Mesendoderm (in vitro differentiated cells): ENCODE data around the gene GAS2L1.
A peak's percentile ranks its signal among the peaks of the same experiment; 100 is the strongest.

Source experiments
- DNase-seq: peaks from one replicate; pipeline ENCODE4 v3.0.0; 2013
- H2AK5ac ChIP-seq: 2 replicates; pipeline ENCODE4 v1.6.1; 2013; ENCODE audit warnings: low read length, inconsistent platforms
- H2BK120ac ChIP-seq: 2 replicates; pipeline ENCODE4 v1.6.1; 2013; ENCODE audit warnings: low read depth, mild to moderate bottlenecking, low read length, moderate library complexity, mixed read lengths
- H2BK15ac ChIP-seq: replicated peaks from 2 replicates; pipeline ENCODE4 v1.6.1; 2013; ENCODE audit warnings: low read depth, mild to moderate bottlenecking, moderate library complexity
- H2BK5ac ChIP-seq: 2 replicates; pipeline ENCODE4 v1.6.1; 2013; ENCODE audit warnings: low read length, inconsistent platforms
- H3K18ac ChIP-seq: 2 replicates; pipeline ENCODE4 v1.6.1; 2013; ENCODE audit warnings: mild to moderate bottlenecking, low read length, mixed read lengths
- H3K23ac ChIP-seq: one replicate; pipeline ENCODE4 v1.6.1; 2013; ENCODE audit warnings: low read length
- H3K27ac ChIP-seq: 2 replicates; pipeline ENCODE4 v1.5.1; 2013; ENCODE audit warnings: low read depth, mild to moderate bottlenecking, inconsistent platforms, low read length, moderate library complexity
- H3K27me3 ChIP-seq: 2 replicates; pipeline ENCODE4 v1.6.1; 2013; ENCODE audit warnings: low read length, control low read depth, mild to moderate bottlenecking, inconsistent platforms; ENCODE audit not compliant: insufficient read depth, poor library complexity
- H3K36me3 ChIP-seq: 2 replicates; pipeline ENCODE4 v1.6.1; 2013; ENCODE audit warnings: low read length, inconsistent platforms; ENCODE audit not compliant: control insufficient read depth, insufficient read depth
- H3K4ac ChIP-seq: one replicate; pipeline ENCODE4 v1.6.1; 2013; ENCODE audit warnings: low read depth, mild to moderate bottlenecking, low read length, moderate library complexity
- H3K4me1 ChIP-seq: 2 replicates; pipeline ENCODE4 v1.6.1; 2013; ENCODE audit warnings: low read depth, low read length, inconsistent platforms; ENCODE audit not compliant: control insufficient read depth
- H3K4me2 ChIP-seq: 2 replicates; pipeline ENCODE4 v1.6.1; 2013; ENCODE audit warnings: low read length
- H3K4me3 ChIP-seq: 2 replicates; pipeline ENCODE4 v1.5.1; 2013; ENCODE audit warnings: mild to moderate bottlenecking, low read length
- H3K56ac ChIP-seq: one replicate; pipeline ENCODE4 v1.6.1; 2013; ENCODE audit warnings: low read length
- H3K79me1 ChIP-seq: 2 replicates; pipeline ENCODE4 v1.6.1; 2013; ENCODE audit warnings: low read length, inconsistent platforms
- H3K79me2 ChIP-seq: 2 replicates; pipeline ENCODE4 v1.6.1; 2013; ENCODE audit warnings: mild to moderate bottlenecking, low read length; ENCODE audit not compliant: control insufficient read depth, insufficient read depth
- H3K9ac ChIP-seq: 2 replicates; pipeline ENCODE4 v1.6.1; 2013; ENCODE audit warnings: low read length, inconsistent platforms
- H4K5ac ChIP-seq: one replicate; pipeline ENCODE4 v1.6.1; 2013; ENCODE audit warnings: low read length
- H4K8ac ChIP-seq: one replicate; pipeline ENCODE4 v1.6.1; 2013; ENCODE audit warnings: low read depth, mild to moderate bottlenecking, control low read depth, low read length, moderate library complexity
- WGBS: extraction: QIAGEN DNeasy Blood & Tissue Kit; methylation state at CpG from one replicate; pipeline ENCODE4 v1.1.7; 2013; ENCODE audit warnings: low lambda C conversion rate, missing lambda C conversion rate; ENCODE audit not compliant: insufficient coverage; ENCODE audit errors: extremely low coverage; 5-methylcytosine and 5-hydroxymethylcytosine counted together

The GAS2L1 gene

DNA sequence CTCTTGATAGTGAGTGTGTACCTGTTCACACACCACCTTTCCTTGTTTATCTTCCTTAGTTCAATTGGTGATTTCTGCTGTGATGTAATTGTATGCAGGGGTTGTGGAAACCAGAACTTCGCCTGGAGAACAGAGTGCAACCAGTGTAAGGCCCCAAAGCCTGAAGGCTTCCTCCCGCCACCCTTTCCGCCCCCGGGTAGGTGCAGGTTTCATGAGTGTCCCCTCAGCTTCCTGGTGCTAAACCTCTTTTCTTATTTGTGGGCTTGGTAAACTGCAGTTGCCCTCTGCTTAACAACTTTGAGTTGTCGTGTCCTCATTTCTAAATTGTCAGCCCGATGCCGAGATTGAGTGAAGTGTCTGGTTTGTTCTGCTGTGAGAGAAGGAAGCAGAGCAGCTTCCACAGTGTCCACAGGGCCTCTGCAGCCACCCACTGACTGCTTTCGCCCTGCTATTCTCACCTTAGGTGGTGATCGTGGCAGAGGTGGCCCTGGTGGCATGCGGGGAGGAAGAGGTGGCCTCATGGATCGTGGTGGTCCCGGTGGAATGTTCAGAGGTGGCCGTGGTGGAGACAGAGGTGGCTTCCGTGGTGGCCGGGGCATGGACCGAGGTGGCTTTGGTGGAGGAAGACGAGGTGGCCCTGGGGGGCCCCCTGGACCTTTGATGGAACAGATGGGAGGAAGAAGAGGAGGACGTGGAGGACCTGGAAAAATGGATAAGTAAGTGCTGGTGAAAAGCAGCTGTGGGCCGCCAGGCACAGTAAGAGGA, 7.1 kb upstream of the GAS2L1 start:
- Histone ChIP-seq H2BK15ac (no peak overlapping the region), H4K8ac (no peak overlapping the region), H3K79me2 (no peaks in the 10 kb centered on the region), H4K5ac (no peak overlapping the region), H3K27ac (no peak overlapping the region), H3K79me1 (peaks cover 9% of the 10 kb centered on the region), H3K23ac (no peak overlapping the region), H3K27me3 (no peaks in the 10 kb centered on the region), H2BK120ac (no peak overlapping the region), H3K56ac (no peak overlapping the region), H2BK5ac (no peak overlapping the region), H3K9ac (no peak overlapping the region), H3K4me2 (no peak overlapping the region), H2AK5ac (no peak overlapping the region), H3K4me3 (no peak overlapping the region), H3K4ac (no peak overlapping the region), H3K4me1 (no peaks in the 10 kb centered on the region), H3K18ac (no peak overlapping the region), H3K36me3 (peaks cover 40% of the 10 kb centered on the region)
- DNase-seq, result no peak
- no CpG with 5 or more reads among the region's 19 CpGs for WGBS

- H2BK15ac ChIP-seq, result no peak overlapping the region
- H3K79me2 ChIP-seq, result no peaks in the 10 kb centered on the region
- no peak overlapping the region for H2BK120ac ChIP-seq
- peaks cover 40% of the 10 kb centered on the region for H3K36me3 ChIP-seq
- no peak overlapping the region for H4K8ac ChIP-seq
- no peaks in the 10 kb centered on the region for H3K4me1 ChIP-seq
- H2BK5ac ChIP-seq, result no peak overlapping the region
- H3K18ac ChIP-seq, result no peak overlapping the region
- H4K5ac ChIP-seq, result no peak overlapping the region
- no peak overlapping the region for H3K4me3 ChIP-seq
- no peak for DNase-seq
- no peak overlapping the region for H3K56ac ChIP-seq
- WGBS, result no CpG with 5 or more reads among the region's 4 CpGs
- H3K23ac ChIP-seq, result no peak overlapping the region
- H3K27ac ChIP-seq, result no peak overlapping the region
- no peak overlapping the region for H3K9ac ChIP-seq
- H3K4ac ChIP-seq, result no peak overlapping the region
- H3K27me3 ChIP-seq, result no peaks in the 10 kb centered on the region
- no peak overlapping the region for H3K4me2 ChIP-seq
- no peak overlapping the region for H2AK5ac ChIP-seq
- H3K79me1 ChIP-seq, result peaks cover 9% of the 10 kb centered on the region
Measured at GRCh38 chr22:29300467-29300806, 6.0 kb upstream of the GAS2L1 start.

DNA sequence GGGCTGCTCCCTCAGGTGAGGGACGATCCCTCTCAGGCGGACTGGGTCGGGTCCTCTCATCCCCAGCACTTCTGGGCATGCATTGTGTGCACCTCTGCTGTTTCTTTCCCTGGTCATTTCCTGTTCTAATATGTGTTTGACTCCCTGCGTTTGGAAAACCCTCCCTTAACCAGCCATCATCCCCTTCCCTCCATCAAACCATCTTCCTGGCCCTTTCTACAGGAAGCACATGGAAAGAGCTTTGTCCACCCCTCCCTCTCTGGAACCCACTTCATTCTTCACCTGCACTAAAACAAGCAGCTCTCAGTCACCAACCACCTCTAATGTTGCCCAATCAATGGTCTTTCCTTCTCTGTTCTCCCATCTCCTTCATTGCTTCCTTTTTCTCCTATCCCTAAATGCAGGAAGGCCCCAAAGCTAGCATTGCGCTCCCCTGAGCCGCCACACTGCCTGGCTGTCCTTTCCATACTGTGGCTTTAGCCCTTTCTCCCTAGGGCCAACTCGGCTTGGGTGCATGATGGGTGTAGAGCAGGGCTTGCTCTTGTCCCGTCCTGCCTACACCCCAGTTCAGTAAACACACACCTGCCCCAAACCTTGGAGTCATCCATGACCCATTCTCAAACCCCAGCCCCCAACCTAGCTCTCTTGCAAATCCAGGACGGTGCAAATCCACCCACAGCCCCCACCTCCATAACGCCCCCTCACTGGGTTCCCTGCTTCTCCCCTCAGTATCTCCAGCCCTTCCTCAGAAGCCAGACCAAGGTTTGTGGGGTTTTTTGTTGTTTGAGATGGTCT, 5.4 kb upstream of the GAS2L1 start:
- H3K27ac ChIP-seq, result no peak overlapping the region
- no peak overlapping the region for H4K8ac ChIP-seq
- no peak overlapping the region for H2BK15ac ChIP-seq
- no peak overlapping the region for H3K18ac ChIP-seq
- H3K23ac ChIP-seq, result no peak overlapping the region
- H3K56ac ChIP-seq, result no peak overlapping the region
- peaks cover 2% of the 10 kb centered on the region for H3K4me1 ChIP-seq
- no peak overlapping the region for H2BK120ac ChIP-seq
- no peak overlapping the region for H2AK5ac ChIP-seq
- no peak overlapping the region for H3K9ac ChIP-seq
- peaks cover 36% of the 10 kb centered on the region for H3K36me3 ChIP-seq
- no peak overlapping the region for H3K4me2 ChIP-seq
- H3K4me3 ChIP-seq, result no peak overlapping the region
- H3K79me1 ChIP-seq, result peaks cover 6% of the 10 kb centered on the region
- H4K5ac ChIP-seq, result no peak overlapping the region
- no peaks in the 10 kb centered on the region for H3K27me3 ChIP-seq
- H3K79me2 ChIP-seq, result no peaks in the 10 kb centered on the region
- DNase-seq, result peak; percentile 10
- WGBS, result no CpG with 5 or more reads among the region's 10 CpGs
- H2BK5ac ChIP-seq, result no peak overlapping the region
- no peak overlapping the region for H3K4ac ChIP-seq

GRCh38 chr22:29301716-29302401, 4.6 kb upstream of the GAS2L1 start:
- H3K79me2 ChIP-seq, result no peaks in the 10 kb centered on the region
- H3K27ac ChIP-seq, result no peak overlapping the region
- H3K23ac ChIP-seq, result no peak overlapping the region
- H2AK5ac ChIP-seq, result no peak overlapping the region
- no peaks in the 10 kb centered on the region for H3K27me3 ChIP-seq
- peaks cover 3% of the 10 kb centered on the region for H3K79me1 ChIP-seq
- no peak overlapping the region for H2BK120ac ChIP-seq
- H3K4me2 ChIP-seq, result no peak overlapping the region
- DNase-seq, result peak; percentile 5
- peaks cover 2% of the 10 kb centered on the region for H3K4me1 ChIP-seq
- H2BK15ac ChIP-seq, result no peak overlapping the region
- no peak overlapping the region for H3K4ac ChIP-seq
- H2BK5ac ChIP-seq, result no peak overlapping the region
- no peak overlapping the region for H3K4me3 ChIP-seq
- no peak overlapping the region for H3K18ac ChIP-seq
- no peak overlapping the region for H4K8ac ChIP-seq
- WGBS, result no CpG with 5 or more reads among the region's 17 CpGs
- H3K56ac ChIP-seq, result no peak overlapping the region
- no peak overlapping the region for H4K5ac ChIP-seq
- no peak overlapping the region for H3K9ac ChIP-seq
- H3K36me3 ChIP-seq, result peaks cover 29% of the 10 kb centered on the region

- Histone ChIP-seq H3K27ac (no peak overlapping the region), H3K4me2 (no peak overlapping the region), H2AK5ac (no peak overlapping the region), H3K36me3 (peaks cover 25% of the 10 kb centered on the region), H3K18ac (no peak overlapping the region), H3K9ac (no peak overlapping the region), H3K23ac (no peak overlapping the region), H3K4ac (no peak overlapping the region), H3K56ac (no peak overlapping the region), H4K5ac (no peak overlapping the region), H4K8ac (no peak overlapping the region), H3K4me3 (no peak overlapping the region), H3K4me1 (peaks cover 2% of the 10 kb centered on the region), H2BK120ac (no peak overlapping the region), H3K27me3 (no peaks in the 10 kb centered on the region), H3K79me2 (no peaks in the 10 kb centered on the region), H2BK15ac (no peak overlapping the region), H2BK5ac (no peak overlapping the region), H3K79me1 (peaks cover 3% of the 10 kb centered on the region)
- WGBS, result no CpG with 5 or more reads among the region's 2 CpGs
- DNase-seq, result no peak
Measured at GRCh38 chr22:29302402-29302680, 4.1 kb upstream of the GAS2L1 start.
